Glomerular endothelial cell (primary cell): ENCODE results near the gene MFSD6. TPM values are rescaled to one million over a fixed set of nuclear protein-coding genes. Genes with fewer than 3 reads are reported as not detected.
"Not testable (repeated sequence)": the region's sequence is repeated elsewhere in the genome, so short reads cannot be mapped to it uniquely, and the experiment has no call there.

Experiments used
- DNase-seq: peaks from one replicate; pipeline ENCODE4 v3.0.0-alpha.2; 2011; ENCODE audit warnings: low read depth, low spot score; ENCODE audit errors: extremely low read depth
- total RNA-seq: library from RNA; depleted of rRNA; stranded (reverse); fragments of >200 nt; gene quantifications from 2 replicates; pipeline ENCODE4 v1.2.3, GENCODE V29; 2015

The MFSD6 gene
- total RNA-seq: 9.3 and 12.4 TPM in 2 replicates

DNA sequence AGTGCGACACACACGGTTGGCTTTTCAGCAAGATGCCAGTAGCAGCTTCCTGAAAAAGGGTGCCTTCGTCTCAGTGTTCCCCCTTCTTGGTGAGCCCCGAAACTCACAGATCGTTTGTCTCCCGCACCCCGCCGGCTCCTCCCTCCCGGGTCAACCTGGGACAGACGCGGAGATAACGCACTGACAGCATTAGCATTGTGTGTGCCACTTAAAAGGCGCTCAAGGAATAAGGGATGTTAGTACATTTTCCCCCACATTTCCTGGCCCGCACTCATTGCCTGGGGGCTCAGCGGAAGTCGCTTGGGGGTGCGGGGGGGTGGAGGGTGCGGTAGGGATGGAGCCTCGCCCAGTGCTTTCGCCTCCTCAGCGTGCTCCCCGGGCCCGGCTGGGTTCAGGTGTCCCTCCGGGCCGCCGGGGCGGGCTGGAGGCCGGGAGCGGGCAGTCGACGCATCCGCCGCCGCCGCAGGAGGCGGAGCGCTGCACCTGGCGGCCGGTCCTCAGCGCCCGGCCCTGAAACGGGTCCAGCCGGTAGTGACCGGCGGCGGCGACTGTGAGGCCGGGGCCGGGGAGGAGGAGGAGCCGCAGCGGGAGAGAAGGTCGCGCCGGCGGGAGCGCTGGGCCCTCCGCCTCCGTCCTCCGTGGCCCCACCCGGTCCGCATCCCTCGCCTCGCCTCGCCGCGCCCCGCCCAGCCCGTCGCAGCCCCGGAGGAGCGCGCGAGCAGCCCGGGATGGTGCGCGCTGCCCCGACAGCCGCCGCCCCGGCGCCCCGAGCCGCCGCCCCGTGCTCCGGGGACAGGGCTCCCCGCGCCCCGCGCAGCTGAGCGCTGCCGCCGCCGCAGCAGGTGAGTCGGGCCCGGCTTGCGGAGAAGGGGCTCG is at the start of gene MFSD6:
TSS of gene MFSD6 (plus strand) at position 694 of the 876 bp plus-strand sequence. CDS start 27,675 bp downstream, outside the sequence.
- no peak for DNase-seq

DNA sequence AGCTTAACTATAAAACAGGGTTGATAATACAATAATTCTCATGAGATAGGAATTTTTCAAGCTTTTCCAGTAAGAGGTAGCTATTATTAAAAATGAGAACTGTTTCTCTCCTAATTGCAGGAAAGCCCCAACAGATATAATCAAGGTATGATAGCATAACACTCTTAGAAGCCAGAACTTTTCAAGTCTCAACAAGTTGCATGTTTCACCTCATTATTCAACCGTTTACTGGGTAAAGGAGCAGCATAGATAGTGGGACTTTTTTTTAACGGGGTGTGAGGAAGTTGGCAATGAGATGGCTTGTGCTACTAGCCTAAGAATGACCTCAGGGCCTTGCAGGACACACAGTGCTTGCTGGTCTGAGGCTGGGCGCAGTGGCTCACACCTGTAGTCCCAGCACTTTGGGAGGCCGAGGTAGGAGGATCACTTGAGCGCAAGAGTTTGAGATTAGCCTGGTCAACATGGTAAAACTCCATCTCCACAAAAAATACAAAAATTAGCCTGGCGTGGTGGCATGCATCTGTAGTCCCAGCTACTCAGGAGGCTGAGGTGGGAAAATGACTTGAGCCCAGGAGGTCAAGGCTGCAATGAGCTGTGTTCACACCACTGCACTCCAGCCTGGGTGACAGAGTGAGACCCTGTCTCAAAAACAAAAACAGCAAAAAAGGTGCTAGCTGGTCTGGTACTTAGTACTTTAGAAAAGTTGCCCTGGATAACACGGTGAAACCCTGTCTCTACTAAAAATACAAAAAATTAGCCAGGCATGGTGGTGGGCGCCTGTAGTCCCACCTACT is 49.3 kb upstream of the MFSD6 start:
- DNase-seq: not testable (repeated sequence)

DNA sequence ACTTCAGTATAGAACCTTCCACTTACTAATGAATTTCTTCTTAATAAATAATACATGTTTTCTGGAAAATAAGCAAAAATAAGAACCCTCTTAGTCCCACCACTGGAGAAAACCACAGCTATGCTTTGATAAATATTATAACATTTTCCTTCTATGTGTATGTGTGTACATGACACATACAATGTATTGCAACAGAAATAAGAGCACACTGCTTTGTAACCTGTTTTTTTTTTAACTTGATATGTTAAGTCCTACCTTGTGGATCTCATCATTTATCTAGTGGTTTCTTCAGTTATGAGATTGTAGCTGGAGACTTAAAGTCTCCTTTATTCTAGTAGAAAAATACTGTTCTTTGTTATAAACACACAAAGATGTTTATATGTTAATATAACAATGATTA is 47.6 kb upstream of the MFSD6 start:
- DNase-seq: no peak

DNA sequence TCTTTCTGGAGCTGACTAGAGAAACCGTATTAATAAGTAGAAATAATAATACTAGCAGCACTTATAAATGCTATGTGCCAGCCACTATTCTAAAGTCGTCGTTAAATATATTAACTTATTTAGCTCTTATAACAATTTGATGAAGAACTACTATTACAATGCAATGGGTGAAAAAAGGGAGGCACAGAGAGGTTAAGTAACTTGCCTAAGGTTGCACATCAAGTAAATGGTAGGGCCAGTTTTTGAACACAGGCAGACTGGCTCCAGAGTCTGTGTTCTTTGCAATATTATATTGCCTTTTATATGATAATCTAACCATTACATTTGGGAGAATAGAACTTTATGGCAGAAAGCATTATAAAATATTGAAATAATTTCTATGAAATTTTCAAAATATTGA is 47.2 kb upstream of the MFSD6 start:
- no peak for DNase-seq

DNA sequence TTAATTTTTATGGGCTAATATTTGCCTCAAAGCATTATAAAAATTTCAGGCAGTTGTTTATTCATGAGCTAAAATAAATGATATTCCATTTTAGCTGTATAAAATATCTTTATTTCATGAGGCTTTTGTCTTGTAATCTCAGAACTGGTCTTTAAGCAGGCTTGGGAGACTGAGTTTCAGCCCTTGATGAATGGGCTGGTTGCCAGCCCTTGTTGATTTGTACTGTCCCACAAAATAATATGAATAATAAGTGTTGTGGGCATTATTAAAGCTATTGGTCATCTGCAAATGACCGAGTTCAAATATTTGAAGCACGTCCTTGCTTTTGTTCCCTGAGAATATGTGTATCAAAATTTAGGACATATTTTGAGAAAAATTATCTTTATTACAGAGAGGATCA is 46.6 kb upstream of the MFSD6 start:
- no peak for DNase-seq

DNA sequence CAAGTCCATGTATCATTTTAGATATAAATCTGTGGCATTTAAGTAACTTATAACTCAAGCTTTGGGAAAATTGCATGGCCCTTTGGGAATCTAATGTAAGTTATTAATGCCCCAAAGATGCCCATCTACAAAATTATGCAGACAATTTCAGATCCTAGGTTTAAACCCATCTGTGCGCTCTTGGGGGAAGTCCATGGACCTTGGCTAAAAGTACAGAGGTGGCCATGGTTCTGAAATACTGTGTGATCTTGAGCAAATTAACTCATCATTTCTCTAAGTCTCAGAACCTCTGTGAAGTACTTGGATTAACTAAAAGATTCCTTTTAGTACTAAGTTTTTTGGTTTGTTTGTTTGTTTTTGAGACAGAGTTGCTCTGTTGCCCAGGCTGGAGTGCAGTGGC is 45.3 kb upstream of the MFSD6 start:
- DNase-seq: no peak

DNA sequence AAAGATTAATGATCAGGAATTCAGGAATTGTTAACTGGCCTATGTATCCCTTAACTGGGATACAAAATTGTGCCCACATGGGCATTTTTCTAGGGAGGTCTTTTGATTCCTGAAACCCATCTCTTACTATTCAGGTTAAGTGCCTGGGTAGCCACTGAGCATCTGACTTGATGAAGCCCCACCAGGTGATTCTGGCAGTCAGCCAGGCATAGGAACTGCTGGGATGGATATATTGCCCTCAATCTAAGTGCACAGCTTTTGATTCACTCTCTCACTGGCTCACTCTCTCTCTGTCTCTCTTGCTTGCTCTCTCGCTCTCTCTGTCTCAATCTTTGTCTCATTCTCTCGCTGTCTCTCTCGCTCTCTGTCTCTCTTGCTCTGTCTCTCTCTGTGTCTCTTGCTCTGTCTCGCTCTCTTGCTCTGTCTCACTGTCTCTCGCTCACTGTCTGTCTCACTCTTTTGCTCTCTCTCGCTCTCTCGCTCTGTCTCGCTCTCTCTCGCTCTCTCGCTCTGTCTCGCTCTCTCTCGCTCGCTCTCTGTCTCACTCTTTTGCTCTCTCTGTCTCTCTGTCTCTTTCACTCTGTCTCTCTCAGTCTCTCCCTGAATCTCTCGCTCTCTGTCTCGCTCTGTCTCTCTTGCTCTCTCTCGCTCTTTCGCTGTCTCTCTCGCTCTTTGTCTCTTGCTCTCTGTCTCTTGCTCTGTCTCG is 42.5 kb upstream of the MFSD6 start:
- DNase-seq: no peak

DNA sequence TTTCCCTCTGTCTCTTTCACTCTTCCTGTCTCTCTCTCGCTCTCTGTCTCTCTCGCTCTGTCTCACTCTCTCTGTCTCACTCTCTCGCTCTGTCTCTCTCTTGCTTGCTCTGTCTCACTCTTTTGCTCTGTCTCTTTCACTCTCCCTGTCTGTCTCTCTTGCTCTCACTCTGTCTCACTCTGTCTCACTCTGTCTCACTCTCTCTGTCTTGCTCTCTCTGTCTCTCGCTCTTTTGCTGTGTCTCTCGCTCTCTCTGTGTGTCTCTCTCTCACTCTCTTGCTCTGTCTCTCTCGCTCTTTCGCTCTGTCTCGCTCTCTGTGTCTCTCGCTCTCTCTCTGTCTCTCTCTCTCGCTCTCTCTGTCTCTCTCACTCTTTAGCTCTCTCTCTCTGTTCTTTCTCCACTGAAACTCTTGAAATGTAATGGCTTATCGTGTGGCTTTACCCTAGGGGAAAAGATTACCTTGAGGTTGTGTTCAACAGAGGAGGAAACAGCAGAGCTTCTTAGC is 41.9 kb upstream of the MFSD6 start:
- no peak for DNase-seq

DNA sequence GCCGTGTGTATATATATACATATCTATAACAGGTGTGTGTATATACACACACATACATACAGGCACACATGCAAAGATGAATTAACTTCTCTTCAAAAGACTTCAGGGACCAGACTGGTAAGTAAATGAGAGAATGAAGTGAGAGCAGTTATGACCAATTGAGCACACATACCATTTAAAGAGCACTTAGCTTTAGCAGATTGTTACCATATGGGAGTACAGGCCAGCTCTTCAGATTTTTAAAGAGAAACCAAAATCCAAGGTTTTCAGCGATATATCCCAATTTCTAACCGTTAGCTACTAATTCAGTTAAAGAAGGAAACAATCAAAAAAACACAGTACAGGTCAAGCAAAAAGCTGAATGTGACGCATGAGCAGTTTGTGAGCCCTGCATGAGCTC is 41.1 kb upstream of the MFSD6 start:
- no peak for DNase-seq

DNA sequence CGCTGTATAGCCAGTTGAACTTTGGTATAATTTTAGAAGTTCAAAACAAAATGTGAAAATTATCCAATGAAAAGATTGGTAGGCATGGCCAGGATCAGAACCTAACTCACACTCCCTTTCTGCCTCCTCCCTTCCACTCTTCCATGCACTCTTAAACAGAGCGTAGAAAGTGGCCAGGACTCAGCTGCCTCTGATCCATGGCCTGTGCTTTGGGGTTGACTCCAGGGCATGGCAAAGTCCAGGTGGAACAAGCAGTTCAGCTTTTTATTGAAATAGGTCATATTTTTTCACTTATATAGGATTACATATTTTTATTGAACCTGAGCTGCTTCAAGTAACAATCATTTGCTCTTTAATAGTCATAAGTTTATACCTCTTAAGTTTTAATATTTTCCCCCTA is 38.5 kb upstream of the MFSD6 start:
- DNase-seq: no peak

DNA sequence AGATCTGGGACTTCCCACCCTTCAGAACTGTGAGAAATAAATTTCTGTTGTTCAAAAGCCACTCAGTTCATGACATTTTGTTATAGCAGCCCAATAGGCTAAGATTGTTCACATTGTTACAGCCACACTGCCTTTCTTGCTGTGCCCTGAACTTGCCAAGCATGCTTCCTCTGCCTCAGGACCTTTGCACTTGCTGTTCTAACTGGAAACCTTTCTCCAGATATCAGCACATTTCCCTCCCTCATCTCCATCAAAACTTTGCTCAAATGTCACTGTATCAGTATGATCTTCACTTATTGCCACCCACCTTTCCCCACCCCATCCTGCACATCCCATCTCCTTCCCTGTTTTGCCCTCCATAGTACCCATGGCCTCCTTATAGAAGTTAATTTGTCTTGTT is 32.1 kb upstream of the MFSD6 start:
- DNase-seq: no peak

DNA sequence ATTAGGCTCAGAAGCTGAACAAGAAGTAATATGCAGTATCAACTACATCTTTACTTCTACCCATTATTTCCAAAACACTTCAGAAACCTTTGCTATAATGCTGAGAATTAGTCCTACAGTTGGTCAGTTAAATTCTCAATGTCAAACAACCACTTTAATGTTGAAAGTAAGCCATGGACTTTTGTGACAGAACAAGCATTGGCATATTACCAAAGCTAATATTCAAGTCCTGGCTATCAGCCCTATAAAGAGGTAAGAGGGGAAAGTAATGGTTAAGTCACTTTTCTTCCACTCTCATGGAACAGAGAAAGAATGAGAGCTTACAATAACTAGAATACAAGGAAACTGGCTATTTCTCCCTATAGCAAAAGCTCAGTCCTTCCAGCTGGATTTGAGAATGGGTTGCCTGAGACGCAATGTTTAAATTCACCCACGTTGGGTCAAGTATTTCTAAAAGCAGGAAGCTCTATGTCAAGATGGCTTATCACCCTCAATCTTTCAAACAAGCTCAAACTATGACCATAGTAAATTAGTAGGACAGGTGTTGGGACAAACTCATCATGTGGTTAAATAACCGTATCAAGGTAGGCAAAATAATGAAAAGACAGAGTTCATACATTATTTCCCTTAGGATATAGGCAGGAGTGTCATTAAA is 31.4 kb upstream of the MFSD6 start:
- no peak for DNase-seq

DNA sequence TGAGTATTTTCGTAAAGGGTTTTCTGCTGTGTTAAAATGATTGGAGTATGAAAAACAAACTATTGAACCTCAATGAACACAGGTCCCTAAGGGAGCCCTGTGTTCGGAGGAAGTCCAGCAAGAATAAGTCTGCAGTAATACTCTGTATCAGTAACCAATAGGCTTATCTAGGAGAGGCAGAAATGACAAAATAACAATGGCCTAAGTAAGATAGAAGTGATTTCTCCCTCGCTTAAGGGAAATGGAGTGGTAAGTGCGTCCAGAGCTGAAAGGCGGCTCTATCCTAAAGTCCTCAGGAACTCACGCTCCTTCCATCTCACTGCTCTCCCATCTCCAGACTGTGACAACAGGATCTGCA is 29.3 kb upstream of the MFSD6 start:
- no peak for DNase-seq

DNA sequence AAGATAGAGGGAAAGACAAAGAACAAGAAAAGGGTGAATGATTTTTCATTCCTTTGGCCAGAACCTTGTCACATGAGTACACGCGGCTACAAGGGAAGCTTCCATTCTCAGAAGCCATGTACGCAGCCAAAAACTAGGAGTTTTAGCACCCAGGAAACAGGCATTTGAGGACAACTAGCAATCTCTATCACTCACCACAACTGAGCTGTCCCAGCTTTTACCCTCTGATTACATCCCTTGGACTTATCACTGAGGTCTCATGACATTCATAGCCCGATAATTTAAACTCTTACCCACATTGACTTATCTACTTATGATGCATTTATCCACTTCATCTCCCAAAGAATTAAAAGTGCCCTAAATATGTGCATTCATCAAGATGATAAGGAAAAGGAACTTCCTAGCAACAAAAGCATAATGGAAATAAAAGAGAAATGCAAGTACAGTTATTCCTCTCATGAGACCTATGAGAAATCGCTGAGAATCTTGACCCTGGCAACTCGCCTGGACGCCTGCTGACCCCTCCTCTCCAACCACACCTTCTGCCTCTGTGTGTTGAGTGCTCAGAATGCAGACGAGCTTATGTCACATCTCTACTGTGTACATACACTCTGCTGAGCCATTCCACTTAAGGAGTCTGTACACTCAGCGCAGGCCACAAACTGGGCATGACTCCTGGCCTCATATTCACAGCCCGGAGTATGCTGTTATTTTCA is 28.7 kb upstream of the MFSD6 start:
- DNase-seq: no peak

DNA sequence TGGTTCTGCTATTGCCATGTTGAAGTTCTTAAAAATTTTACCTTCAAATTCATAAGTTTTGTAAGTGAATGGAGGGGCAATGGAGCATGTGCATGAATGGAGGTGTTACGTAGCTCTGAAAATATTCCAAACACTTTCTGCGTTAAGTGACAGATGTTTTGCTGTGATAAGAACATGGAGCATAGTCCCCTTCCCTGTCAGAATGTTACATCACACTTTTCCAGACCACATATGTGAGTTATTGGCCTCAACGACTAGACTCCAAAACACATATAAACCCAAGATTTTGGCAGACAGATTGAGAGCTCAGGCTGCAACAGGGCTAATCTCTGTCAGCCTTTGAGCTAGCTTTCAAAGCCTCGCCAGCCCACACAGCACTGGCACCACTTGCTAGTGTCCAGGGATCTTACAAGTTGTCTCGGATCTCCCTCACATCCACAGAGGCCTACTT is 27.2 kb upstream of the MFSD6 start:
- DNase-seq: no peak

DNA sequence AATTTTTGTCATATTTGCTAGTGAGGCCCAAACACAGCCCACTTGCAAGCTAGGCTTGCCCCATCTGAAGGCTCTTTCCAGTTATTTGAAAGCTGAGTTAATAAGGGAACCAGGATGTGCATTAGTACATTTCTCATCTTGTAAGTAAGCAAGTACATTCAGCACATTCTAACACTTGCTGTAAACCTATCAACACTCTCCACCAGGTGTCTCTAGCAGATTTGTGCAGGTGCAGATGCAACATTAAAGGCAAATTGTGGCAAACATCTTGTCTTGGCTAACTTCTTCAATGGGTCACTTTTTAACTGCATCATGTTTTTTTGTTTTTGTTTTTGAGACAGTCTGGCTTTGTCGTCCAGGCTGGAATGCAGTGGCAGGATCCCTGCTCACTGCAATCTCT is 25.3 kb upstream of the MFSD6 start:
- no peak for DNase-seq

DNA sequence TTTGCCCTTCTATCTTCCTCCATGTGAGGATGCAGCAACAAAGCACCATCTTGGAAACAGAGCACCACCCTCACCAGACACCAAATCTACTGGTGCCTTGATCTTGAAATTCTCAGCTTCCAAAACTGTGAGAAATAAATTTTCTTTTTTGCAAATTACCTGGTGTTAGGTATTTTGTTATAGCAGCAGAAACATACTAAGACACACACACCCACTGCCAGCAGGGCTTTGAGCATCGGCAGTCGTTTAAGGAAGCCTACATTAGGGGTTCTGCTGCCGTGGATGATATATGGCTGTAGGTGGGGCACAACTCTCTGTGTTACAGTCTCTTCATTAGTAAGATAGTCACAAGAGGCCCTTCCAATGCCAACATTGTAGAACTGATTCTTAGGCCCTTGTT is 20.7 kb upstream of the MFSD6 start:
- no peak for DNase-seq

DNA sequence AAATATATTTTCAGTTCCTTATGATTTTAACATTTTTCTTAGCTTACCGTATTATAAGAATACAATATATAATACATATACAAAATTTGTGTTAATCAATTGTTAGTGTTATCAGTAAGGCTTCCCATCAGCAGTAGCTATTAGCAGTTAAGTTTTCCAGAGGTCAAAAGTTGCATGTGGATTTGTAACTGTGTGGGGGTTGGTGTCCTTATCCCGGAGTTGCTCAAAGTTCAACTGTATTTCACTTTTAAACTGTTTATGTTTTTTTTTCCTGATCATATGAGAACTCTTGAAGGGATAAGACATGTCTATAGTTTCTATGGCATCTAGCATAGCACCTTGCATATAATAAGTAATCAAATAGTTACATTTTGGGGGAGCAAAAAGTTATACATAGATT is 11.9 kb upstream of the MFSD6 start:
- DNase-seq: no peak

DNA sequence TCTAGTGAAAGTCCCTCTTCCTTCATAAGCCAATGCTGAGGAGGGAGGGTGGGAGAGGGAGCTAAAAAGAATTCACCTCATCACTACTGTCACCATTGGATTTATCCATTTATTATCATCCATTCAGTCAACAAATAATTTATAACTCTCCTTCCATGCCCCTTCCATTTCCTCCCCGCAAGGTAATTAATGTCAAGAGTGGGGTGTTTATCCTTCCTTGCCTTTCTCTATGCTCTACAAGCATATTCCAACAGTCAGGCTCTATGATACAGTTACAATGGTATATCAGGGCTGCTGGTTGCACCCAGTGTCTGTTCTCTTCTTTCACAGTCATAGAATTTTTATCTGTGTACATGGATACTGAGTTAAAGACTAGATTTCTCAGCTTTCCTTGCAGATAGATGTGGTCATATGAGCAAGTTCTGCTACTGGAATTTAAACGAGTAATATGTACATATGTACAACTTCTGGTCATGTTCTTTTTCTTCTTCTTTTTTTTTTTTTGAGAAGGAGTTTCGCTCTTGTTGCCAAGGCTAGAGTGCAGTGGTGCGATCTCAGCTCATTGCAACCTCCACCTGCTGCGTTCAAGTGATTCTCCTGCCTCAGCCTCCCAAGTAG is 5.1 kb upstream of the MFSD6 start:
- DNase-seq: no peak

DNA sequence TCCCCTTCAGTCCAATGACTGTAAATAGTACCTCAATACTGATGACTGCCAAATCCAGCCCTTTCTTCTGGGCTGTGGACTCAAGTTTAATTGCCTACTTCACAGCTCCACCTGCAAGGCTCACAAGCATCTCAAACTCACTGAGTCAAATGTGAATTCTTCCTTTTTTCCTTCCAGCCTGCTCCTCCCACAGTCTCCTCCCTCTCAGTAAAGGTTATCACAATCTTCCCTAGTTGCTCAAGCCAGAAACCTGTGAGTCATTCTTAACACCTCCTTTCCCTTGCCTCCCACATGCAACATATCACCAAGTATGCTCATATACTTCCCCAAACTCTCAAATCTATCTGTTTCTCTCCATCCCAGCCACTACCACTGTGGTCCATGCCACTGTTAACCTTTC is 3.7 kb upstream of the MFSD6 start:
- DNase-seq: no peak
